Measurements from ENCODE around the gene PIGH.
"Not testable (repeated sequence)": the region's sequence is repeated elsewhere in the genome, so short reads cannot be mapped to it uniquely, and the experiment has no call there.

Gene PIGH

DNA sequence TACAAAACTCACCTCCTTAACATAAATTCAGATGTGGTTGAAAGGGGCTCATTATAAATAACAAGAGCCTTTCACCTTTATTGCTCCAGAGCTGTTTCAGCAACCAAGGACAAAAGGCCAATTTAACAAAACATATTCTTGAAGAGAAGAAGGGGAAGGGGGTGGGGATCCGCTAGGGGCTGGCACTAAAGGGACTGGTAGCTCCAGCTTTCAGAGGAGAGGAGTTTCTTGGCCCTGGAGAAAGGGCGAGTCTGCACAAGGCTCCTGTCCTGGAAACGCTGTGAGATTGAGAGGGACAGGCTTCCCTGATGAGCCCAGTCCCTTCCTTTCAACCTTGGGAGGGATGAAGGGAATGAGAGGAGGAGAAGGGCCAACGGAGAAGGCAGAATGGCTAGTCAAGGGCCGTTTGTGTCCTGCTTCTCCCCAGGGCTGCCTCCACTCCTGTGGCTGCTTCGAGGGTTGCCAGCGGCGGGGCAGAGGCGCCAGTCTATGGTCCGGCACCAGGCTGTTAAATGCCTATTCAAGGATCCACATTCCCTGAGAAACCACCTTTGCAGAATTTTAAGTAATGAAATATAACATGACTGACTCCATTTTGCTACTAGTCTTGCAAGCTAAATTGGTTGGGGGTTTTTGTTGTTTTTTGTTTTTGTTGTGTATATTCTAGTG, 9.7 kb upstream of the PIGH start:
- DNase-seq (ENCODE audit: low read depth) = no peak

GRCh38 chr14:67607646-67608045, 7.6 kb upstream of the PIGH start:
- no peak for DNase-seq (ENCODE audit: low read depth)

GRCh38 chr14:67602995-67603545, 3.0 kb upstream of the PIGH start:
- no peak for DNase-seq (ENCODE audit: low read depth)

- no peak for DNase-seq (ENCODE audit: low read depth)
These were observed 2.0 kb upstream of the PIGH start for GRCh38 chr14:67602076-67602475.

- not testable (repeated sequence) for DNase-seq (ENCODE audit: low read depth)
These were observed 500 bp upstream of the PIGH start for GRCh38 chr14:67600562-67600974.

DNA sequence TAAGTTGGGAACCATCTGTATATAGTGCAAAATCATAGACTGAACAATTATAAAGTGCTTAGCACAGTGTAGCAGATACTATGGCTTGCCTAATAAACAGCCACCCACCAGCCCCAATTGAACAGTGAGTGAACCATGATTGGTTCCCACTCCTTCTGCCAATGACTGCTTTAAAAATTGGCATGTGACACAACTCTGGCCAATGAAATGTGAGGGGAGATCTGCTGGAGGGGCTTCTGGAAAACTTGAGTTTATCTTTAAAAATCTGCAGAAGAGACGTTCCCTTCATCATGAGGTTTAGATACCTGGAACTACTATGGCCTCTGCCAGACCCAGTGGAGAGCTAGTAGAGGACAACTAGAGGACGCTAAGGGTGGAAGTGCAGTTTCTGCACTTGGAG, 4.7 kb downstream of the PIGH start:
- no peak for DNase-seq (ENCODE audit: low read depth)

DNA sequence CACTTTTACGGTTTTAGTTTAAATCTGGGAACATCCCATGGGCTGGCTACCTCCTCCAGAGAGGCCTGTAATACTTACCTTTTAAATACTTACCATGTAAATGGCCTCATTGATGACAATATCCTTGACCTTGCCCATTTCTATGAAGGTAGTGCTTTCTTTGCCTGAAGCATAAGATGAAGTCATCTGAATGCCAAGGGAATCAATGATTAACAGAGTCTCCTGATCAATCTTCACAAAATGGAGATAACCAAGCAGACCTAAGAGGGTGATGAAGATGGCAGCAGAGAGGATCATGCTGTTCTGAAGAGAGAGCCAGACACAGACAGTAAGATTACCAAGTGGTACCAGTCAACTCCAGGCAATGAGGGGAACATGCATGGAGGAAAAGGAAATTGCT, 6.4 kb downstream of the PIGH start:
- DNase-seq (ENCODE audit: low read depth) = not testable (repeated sequence)

DNA sequence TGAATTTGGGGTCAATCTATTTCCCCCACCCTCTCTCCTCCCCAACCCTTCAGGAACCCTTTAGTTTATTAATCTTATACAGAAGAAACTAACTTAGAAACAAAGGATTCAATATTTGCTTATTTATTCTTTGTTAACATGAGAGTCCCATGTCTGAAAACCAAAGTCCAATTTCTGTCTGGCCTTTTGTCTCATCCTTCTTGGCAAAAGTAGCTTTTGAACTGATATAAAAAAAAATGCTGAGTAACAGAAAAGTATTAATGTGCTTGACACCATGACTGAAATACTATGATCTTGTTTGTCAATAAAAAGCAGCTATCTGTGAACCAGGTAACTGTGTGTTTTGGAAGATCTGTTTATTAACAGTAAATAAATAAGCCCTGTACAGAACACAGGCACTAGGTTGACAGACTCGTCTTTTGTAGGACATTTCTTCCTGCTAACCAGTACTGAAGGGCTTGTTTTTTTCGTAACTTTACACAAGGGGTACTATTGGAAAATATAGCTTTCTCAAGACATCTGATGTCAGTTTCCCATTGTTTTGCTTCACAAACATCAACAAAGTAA, 10.8 kb downstream of the PIGH start:
- DNase-seq (ENCODE audit: low read depth) = no peak

DNA sequence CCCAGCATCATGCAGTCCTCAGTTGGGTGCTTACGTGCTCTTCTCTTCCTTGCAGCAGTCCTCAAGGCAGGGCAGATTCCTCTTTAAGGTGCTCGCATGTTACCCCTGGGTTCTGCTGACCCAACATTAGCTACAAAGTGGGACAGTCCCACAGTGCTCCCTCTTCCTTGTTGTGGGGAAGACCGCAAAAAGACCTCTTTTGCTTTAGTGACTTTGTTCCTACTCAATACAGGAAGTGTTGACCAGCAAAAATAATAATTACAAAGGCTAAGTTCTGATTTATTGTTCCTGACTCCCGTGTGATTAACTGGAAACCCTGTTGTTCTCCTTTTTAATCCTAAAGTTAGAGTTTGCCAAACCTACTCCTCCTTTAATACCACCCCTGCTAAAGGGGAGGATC, 13.7 kb downstream of the PIGH start:
- no peak for DNase-seq (ENCODE audit: low read depth)

DNA sequence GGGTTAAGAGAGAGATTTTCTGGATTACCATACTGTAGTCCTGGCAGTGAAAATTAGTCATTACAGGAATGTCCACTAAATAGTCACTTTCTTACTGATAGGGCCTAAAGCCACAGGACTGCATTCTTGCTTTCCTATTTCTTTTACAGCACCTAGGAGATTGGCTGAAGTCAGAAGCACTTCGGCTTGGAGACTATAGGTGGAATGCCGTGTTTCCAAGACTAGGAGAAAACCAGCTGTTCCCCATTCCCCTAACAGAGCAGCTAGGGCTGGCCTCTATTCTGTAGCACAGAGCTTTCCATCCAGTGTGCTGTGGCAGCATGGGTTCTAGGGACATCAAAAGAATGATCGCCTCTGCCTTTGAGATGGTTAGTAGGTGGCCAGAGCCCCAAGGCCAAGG, 15.1 kb downstream of the PIGH start:
- DNase-seq (ENCODE audit: low read depth) = no peak

DNA sequence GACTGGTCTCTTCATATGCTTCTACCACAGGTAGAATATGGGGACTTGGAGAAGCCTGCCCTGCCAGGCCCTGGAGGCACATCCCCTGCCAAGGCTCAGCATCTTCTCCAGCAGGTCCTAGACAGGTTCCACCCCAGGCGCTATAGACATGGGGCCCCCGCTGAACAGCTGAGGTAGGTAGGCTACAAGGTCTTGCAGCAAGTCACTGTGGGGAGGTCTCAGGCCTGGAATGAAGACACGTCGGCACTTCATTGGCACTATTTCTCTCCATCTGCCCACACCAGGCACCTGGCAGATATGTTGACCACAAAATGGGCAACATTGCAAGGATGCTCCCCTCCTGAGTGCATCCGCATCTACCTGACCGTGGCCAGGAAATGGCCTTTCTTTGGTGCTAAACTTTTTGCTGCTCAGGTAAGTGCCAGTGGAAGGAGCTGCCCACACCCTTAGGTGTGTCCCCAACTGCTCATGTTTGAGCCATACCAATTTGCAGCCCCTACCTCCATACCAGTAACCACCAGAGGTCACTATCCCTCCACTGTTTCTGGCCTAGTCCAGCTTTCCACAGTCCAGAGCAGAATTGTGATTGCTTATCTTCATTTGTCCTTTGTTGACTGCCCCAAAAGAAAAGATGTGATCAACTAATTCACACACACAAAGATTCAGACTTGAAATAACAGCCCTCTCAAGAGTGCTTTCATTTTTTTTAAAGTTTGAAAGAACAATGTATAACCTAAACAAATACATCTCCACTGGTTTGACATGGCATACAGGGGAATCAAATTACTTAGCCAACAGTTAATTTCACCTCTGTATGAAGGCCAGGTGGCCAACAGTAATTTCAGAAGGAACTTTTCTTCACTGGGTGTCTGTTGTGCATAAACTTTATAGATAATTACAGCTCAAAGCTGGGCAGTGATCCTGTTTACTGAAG, 16.1 kb downstream of the PIGH start:
- no peak for DNase-seq (ENCODE audit: low read depth)

GRCh38 chr14:67582061-67582460, 18.0 kb downstream of the PIGH start:
- DNase-seq (ENCODE audit: low read depth) = no peak

GRCh38 chr14:67581643-67582042, 18.4 kb downstream of the PIGH start:
- DNase-seq (ENCODE audit: low read depth) = no peak

- no peak for DNase-seq (ENCODE audit: low read depth)
These were observed 19.5 kb downstream of the PIGH start for GRCh38 chr14:67580336-67581171.

DNA sequence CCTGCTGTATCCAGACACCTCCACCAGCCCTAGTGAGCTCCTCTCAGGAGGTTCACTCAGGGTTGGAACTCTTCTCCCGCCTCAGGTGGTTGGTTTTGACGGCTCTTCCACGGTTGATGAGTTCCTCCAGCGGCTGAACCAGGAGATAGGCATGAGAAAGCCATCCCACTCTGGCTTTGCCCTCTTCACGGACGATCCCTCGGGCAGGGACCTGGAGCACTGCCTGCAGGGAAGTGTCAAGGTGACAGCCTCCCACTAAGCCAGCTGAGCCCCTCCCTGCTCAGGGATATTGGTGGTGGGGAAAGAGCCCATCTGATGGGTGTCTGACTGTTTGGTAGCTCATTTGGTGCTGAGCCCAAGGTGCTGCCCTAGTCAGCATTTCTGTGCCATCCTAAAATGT, 20.4 kb downstream of the PIGH start:
- no peak for DNase-seq (ENCODE audit: low read depth)

GRCh38 chr14:67579040-67579439, 21.0 kb downstream of the PIGH start:
- no peak for DNase-seq (ENCODE audit: low read depth)

DNA sequence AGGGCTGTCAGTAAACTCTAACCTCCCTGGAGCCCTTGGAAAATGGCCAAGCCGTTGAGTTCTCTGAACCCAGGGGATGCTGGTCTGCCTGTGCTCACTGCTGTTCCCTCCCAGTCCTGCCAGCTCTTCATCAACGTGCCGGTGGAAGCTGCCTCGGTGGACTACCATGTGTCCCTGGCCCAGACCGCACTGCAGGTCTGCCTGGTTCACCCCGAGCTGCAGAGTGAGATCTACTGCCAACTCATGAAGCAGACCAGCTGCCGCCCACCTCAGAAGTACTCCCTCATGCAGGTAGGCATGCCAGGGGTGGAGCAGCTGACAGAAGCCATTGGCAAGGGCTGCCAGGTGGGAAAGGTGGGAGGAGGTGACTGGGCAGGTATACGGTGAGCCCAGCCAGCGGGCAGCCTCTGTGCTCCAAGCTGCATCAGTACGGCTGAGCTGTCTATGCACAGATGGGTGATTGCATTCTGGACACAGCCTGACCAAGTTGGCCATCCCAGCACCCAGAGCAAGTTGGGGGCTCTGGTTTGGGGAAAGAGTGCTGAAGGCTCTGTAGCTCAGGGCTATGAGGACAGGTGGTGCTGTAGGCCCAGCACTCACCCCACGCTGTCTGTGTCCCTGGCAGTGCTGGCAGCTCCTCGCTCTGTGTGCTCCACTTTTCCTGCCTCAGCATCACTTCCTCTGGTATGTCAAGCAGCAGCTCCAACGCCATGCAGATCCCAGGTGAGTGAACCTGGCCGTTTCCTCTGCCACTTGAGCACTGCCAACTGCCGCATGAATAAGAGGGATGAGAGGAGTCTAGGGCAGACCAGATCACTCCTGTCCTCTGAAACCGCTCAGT, 21.9 kb downstream of the PIGH start:
- DNase-seq (ENCODE audit: low read depth) = no peak

DNA sequence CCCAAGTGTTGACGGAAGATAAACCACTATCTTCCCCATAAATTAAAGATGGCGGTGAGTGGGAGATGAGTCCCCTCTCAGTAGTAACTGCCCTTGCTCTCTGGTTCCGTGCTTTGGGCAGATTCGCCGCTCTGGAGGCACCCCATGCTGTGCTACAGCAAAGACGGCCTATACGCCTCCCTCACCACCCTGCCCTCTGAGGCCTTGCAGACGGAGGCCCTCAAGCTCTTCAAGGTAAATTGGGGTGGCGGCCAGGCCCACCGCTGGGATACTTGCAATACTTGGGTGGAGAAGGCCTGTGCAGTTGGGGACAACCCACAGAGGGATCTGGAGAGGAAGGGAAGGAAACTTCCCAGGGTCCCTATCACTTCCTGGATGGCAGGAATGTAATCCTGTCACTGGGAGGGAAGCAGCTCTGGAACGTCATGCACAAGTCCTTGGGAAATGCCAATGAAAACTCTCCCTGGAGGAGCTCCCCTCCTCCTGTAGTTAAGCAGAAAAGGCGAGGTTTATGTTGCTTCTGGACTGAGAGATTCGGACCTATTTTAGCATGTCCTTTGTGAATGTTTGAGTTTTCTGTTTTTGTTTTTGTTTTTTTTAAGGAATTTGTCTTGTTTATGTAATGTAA, 22.8 kb downstream of the PIGH start:
- DNase-seq (ENCODE audit: low read depth) = no peak

- DNase-seq (ENCODE audit: low read depth) = no peak
These were observed 23.7 kb downstream of the PIGH start for GRCh38 chr14:67576216-67576955.

- no peak for DNase-seq (ENCODE audit: low read depth)
These were observed 24.4 kb downstream of the PIGH start for GRCh38 chr14:67575684-67576083.
